ENCODE data around the gene QKI.

QKI gene

GRCh38 chr6:163408352-163408991 lies 6.0 kb upstream of the QKI start:
- ATAC-seq (ENCODE audit: insufficient read depth, low read depth) = no peak
- no peak overlapping the region for H3K27ac ChIP-seq (ENCODE audit: low read length)

DNA sequence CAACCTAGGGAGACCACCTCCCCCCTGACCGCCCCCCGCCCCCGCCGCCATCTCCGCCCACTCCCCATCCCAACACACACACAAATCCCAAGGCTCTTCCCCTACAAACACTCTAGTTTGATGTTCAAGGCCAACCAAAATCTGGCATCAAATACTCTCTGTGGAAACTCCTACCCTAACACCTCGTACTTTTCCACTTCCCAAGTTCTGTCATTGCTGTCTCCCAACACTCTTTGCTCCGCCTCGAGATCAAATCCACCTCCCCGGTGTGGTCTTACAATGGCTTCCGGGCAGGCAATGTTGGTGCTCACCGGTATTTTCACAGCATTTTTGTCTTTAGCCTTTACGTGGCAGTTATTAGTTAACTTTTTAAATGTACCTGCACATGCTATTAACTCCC lies 4.8 kb upstream of the QKI start:
- Histone ChIP-seq H3K4me3 (ENCODE audit: low read depth in 1 of 2, low read length in 2 of 2) (no peak overlapping the region), H3K4me1 (ENCODE audit: insufficient read depth, low read length) (peaks cover 7% of the 10 kb centered on the region), H3K9me3 (ENCODE audit: insufficient read depth, low read length, severe bottlenecking) (no peaks in the 10 kb centered on the region), H3K79me2 (ENCODE audit: insufficient read depth, low read length) (no peaks in the 10 kb centered on the region), H3K27ac (ENCODE audit: low read length) (no peak overlapping the region), H3K36me3 (ENCODE audit: insufficient read depth, low read length) (no peaks in the 10 kb centered on the region), H3K4me2 (ENCODE audit: insufficient read depth, low read length) (no peak overlapping the region), H4K20me1 (ENCODE audit: insufficient read depth, low read length) (no peaks in the 10 kb centered on the region), H2AFZ (ENCODE audit: low read depth, low read length) (no peak overlapping the region), H3K9ac (ENCODE audit: low read depth, low read length) (no peak overlapping the region), H3K27me3 (ENCODE audit: insufficient read depth, low read length, poor library complexity) (no peaks in the 10 kb centered on the region)
- ATAC-seq (ENCODE audit: insufficient read depth, low read depth) = no peak
- no peak for DNase-seq
- TF ChIP-seq CTCF (IDR thresholded peaks at IDR 0.05; ENCODE audit: borderline replicate concordance, extremely low read depth, low read length, poor library complexity, severe bottlenecking) = no peak
- TF ChIP-seq EZH2 (IDR thresholded peaks at IDR 0.05; ENCODE audit: borderline replicate concordance, low read depth, low read length, severe bottlenecking) = no peak

More at GRCh38 chr6:163408352-163408991, 6.0 kb upstream of the QKI start:
- Histone ChIP-seq H3K4me1 (ENCODE audit: insufficient read depth, low read length) (peaks cover 6% of the 10 kb centered on the region), H4K20me1 (ENCODE audit: insufficient read depth, low read length) (no peaks in the 10 kb centered on the region), H3K79me2 (ENCODE audit: insufficient read depth, low read length) (no peaks in the 10 kb centered on the region), H3K9ac (ENCODE audit: low read depth, low read length) (no peak overlapping the region), H3K9me3 (ENCODE audit: insufficient read depth, low read length, severe bottlenecking) (no peaks in the 10 kb centered on the region), H3K27me3 (ENCODE audit: insufficient read depth, low read length, poor library complexity) (no peaks in the 10 kb centered on the region), H3K4me3 (ENCODE audit: low read depth in 1 of 2, low read length in 2 of 2) (no peak overlapping the region), H3K4me2 (ENCODE audit: insufficient read depth, low read length) (no peak overlapping the region), H3K36me3 (ENCODE audit: insufficient read depth, low read length) (no peaks in the 10 kb centered on the region), H2AFZ (ENCODE audit: low read depth, low read length) (no peak overlapping the region)
- TF ChIP-seq EZH2 (IDR thresholded peaks at IDR 0.05; ENCODE audit: borderline replicate concordance, low read depth, low read length, severe bottlenecking) = no peak
- no peak for TF ChIP-seq CTCF (IDR thresholded peaks at IDR 0.05; ENCODE audit: borderline replicate concordance, extremely low read depth, low read length, poor library complexity, severe bottlenecking)
- no peak for DNase-seq

DNA sequence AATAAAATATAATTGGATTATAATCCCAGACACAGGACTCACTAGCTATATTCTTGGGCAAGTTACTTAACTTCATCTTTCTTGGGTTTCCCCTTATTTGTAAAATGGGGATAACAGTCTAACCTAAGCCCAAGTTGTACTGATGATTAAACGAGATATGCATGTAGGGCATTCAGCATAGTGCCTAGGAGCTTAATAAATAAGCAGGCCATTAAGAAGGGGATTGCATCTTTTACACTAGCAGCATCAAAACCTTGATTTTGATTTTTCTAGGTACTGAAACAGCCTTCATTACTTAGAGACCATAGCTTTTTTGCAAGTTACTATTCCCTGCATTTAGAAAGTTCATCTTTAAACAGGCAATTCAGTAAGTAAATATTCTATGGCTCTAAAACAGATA lies 2.2 kb upstream of the QKI start:
- Histone ChIP-seq H3K9ac (ENCODE audit: low read depth, low read length) (no peak overlapping the region), H4K20me1 (ENCODE audit: insufficient read depth, low read length) (peaks cover 8% of the 10 kb centered on the region; the same call in 1 of the 2 replicates), H2AFZ (ENCODE audit: low read depth, low read length) (no peak overlapping the region), H3K27ac (ENCODE audit: low read length) (no peak overlapping the region), H3K9me3 (ENCODE audit: insufficient read depth, low read length, severe bottlenecking) (no peaks in the 10 kb centered on the region), H3K36me3 (ENCODE audit: insufficient read depth, low read length) (no peaks in the 10 kb centered on the region; the same call in 1 of the 2 replicates), H3K27me3 (ENCODE audit: insufficient read depth, low read length, poor library complexity) (no peaks in the 10 kb centered on the region), H3K79me2 (ENCODE audit: insufficient read depth, low read length) (peaks cover 22% of the 10 kb centered on the region), H3K4me3 (ENCODE audit: low read depth in 1 of 2, low read length in 2 of 2) (no peak overlapping the region), H3K4me2 (ENCODE audit: insufficient read depth, low read length) (no peak overlapping the region), H3K4me1 (ENCODE audit: insufficient read depth, low read length) (peaks cover 17% of the 10 kb centered on the region)
- DNase-seq (no peak), ATAC-seq (ENCODE audit: insufficient read depth, low read depth) (no peak)
- TF ChIP-seq CTCF (IDR thresholded peaks at IDR 0.05; ENCODE audit: borderline replicate concordance, extremely low read depth, low read length, poor library complexity, severe bottlenecking) = no peak
- TF ChIP-seq EZH2 (IDR thresholded peaks at IDR 0.05; ENCODE audit: borderline replicate concordance, low read depth, low read length, severe bottlenecking) = no peak

Measured in DND-41 (cell line).